Prostate gland (tissue), 2 donors: ENCODE data around the gene STAT3. TPM values are rescaled to one million over a fixed set of nuclear protein-coding genes. Genes with fewer than 3 reads are reported as not detected.

Source experiments
- DNase-seq: peaks from one replicate; pipeline ENCODE4 v3.0.0-alpha.2; 2019; ENCODE audit warnings: low spot score
- H3K27ac ChIP-seq, 2 donors: fragments of 200-600 bp; sonication (generic); 2 replicates each; pipeline ENCODE4 v1.5.1; 2017 to 2019
- H3K27me3 ChIP-seq: fragments of 200-600 bp; sonication (generic); replicated peaks from 2 replicates; pipeline ENCODE4 v1.5.1; 2019; ENCODE audit not compliant: insufficient read depth
- H3K36me3 ChIP-seq, 2 donors: fragments of 200-600 bp; sonication (generic); 1 replicate in 1 of 2; 2 replicates in 1 of 2; pipeline versions ENCODE4 v1.5.1 to v1.8.1; 2017 to 2019
- H3K4me1 ChIP-seq: fragments of 200-600 bp; sonication (generic); replicated peaks from 2 replicates; pipeline ENCODE4 v1.5.1; 2019
- H3K4me3 ChIP-seq, 2 donors: fragments of 200-600 bp; sonication (generic); 2 replicates each; pipeline ENCODE4 v1.5.1; 2017 to 2019
- H3K9me3 ChIP-seq: fragments of 200-600 bp; sonication (generic); 2 replicates; pipeline ENCODE4 v1.5.1; 2017
- CTCF ChIP-seq, 4 experiments: fragments of 200-600 bp in 2 of 4; fragments of 450-650 bp in 2 of 4; sonication (generic) in 2 of 4; IDR thresholded peaks; 1 replicate in 3 of 4; 2 replicates in 1 of 4; pipeline ENCODE4 v1.5.1; 2016 to 2019; ENCODE audit warnings: antibody characterized with exemption in 4 of 4, mild to moderate bottlenecking in 2 of 4, moderate library complexity in 2 of 4
- POLR2A ChIP-seq: fragments of 450-650 bp; IDR thresholded peaks from one replicate; pipeline ENCODE4 v1.6.1; 2016; ENCODE audit warnings: antibody characterized with exemption, mild to moderate bottlenecking
- POLR2AphosphoS5 ChIP-seq: sonication (generic); formaldehyde crosslinking; IDR thresholded peaks from one replicate; pipeline ENCODE4 v1.6.1; 2017; ENCODE audit warnings: antibody characterized with exemption
- WGBS: methylation state at CpG from one replicate; pipeline ENCODE4 v1.1.5; 2018; 5-methylcytosine and 5-hydroxymethylcytosine counted together
- intact Hi-C: fragments of 100-400 bp; cut with DNase I; formaldehyde crosslinking; loops from one replicate; pipeline ENCODE4 v1.14.2; 2022
- total RNA-seq, 2 donors: library from RNA; depleted of rRNA; stranded (reverse); fragments of >200 nt; gene quantifications; one replicate each; pipeline ENCODE4 v1.1.0, GENCODE V29; 2016

Gene STAT3
- total RNA-seq, 2 donors from 2014 or later, result 188 to 230 TPM

DNA sequence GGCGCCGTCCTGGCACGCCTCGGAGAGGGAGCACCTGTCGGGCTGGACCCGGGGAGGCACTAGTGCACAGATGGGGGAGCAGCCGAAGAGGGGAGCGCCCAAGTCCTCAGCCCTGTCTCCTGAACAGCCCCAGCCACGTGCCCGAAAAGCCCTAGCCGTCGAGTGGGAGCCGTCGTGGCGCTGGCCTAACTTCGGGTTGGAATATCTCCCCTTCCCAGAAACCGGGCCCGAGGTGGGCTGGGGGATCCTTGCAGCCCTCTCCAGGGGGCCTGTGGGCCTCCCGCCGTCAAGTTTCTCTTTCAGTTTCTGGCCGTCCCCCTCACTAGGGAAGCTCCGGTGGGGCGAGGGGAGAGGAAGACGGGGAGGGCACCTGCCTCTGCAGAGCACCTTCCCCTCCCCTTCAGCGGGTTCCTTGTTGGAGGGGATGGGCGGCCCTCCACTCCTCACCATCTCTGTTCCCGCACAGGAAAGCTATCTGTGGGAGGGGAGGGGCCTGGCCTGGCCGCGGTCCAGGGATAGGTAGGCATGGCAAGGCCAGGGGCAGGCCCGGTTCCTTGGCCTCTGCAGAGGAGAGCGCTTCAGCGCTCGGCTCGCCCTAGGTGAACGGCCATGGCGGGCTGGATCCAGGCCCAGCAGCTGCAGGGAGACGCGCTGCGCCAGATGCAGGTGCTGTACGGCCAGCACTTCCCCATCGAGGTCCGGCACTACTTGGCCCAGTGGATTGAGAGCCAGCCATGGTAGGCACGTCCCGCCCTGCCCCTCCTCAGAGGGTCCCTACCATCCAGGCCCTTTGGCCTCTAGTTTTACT, 99.2 kb downstream of the STAT3 start:
- intact Hi-C loops, result no loop called here
- DNase-seq, result no peak

GRCh38 chr17:42287977-42288802, 100.1 kb downstream of the STAT3 start, which contains the start of gene STAT5A:
Gene STAT5A (plus strand): TSS chr17:42288498. CDS start chr17:42289412, 914 bp downstream.
- Histone ChIP-seq H3K9me3 (no peaks in the 10 kb centered on the region), H3K27ac (peak within 1 kb of the TSS; percentile 73 to 84), H3K4me1 (peaks cover 3% of the 10 kb centered on the region), H3K4me3 (peak within 1 kb of the TSS; percentile 64 to 66), H3K36me3 (no peaks in the 10 kb centered on the region), H3K27me3 (no peaks in the 10 kb centered on the region)
- TF ChIP-seq POLR2A (peak; percentile 76), POLR2AphosphoS5 (peak; percentile 41), CTCF (IDR thresholded peaks at IDR 0.05) (peak in 2 of 4 experiments; percentile 14 to 26)
- WGBS, result 6% methylated on average over 82 of the region's 88 CpGs
- peak; percentile 84 for DNase-seq
- intact Hi-C loops, result no loop called here

More for the DNA sequence above, 99.2 kb downstream of the STAT3 start:
- Histone ChIP-seq H3K36me3 (no peaks in the 10 kb centered on the region), H3K27me3 (no peaks in the 10 kb centered on the region), H3K9me3 (no peaks in the 10 kb centered on the region), H3K27ac (peak overlapping the region; percentile 73 to 84), H3K4me3 (peak overlapping the region; percentile 64 to 66), H3K4me1 (peaks cover 3% of the 10 kb centered on the region)
- TF ChIP-seq POLR2AphosphoS5 (no peak), POLR2A (no peak), CTCF (IDR thresholded peaks at IDR 0.05) (no peak)
- WGBS, result 50% methylated on average over 36 of the region's 44 CpGs

GRCh38 chr17:42287305-42287976, 100.8 kb downstream of the STAT3 start:
- H3K27ac ChIP-seq, result peak overlapping the region; percentile 73 to 84
- no peaks in the 10 kb centered on the region for H3K9me3 ChIP-seq
- H3K4me1 ChIP-seq, result peaks cover 3% of the 10 kb centered on the region
- DNase-seq, result no peak
- TF ChIP-seq POLR2A, result no peak
- no peak for TF ChIP-seq CTCF (IDR thresholded peaks at IDR 0.05)
- no peak for TF ChIP-seq POLR2AphosphoS5
- H3K27me3 ChIP-seq, result no peaks in the 10 kb centered on the region
- WGBS, result 20% methylated on average over 14 of the region's 14 CpGs
- peak overlapping the region; percentile 64 to 66 for H3K4me3 ChIP-seq
- intact Hi-C loops, result no loop called here
- no peaks in the 10 kb centered on the region for H3K36me3 ChIP-seq

DNA sequence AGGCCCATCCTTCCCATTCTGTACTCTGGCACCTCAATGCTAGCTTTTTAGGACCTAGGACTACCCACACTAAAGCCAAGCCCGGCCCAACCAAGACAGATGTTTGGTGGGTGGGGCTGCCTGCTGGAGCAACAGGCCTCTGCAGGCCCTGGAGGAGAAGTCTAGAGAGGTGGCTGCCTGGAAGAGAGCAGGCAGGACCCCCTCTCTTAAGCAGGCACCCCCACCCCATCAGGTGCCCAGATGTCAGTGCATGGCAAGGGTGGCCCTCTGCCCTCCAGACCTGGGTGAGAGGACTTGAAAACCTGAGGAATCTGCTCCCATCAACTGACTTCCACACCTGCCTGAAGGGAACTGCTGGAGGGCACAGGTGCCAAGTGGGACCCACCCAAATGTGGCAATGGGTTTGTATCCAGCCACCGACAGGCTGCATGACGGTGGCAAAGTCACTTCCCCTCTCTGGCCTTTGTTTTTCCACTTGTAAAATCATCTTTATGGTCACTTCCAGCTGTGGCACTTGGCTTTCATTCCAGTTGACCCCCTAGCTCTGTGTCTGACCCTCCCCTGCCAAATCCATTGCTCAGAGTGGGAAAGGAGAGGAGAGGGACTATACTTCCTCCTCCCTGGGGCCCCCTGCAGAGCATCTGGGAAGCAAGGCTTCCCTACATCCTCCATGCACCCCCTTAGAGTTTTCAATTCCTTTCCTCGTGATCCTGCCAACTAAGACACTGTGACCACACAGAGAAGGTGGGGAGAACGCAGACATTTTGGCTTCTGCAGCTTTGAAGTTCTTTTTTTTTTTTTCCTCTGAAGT, 101.6 kb downstream of the STAT3 start:
- H3K4me1 ChIP-seq, result peaks cover 3% of the 10 kb centered on the region
- WGBS, result 39% methylated on average over 5 of the region's 5 CpGs
- no peak for DNase-seq
- H3K36me3 ChIP-seq, result no peaks in the 10 kb centered on the region
- no peak for TF ChIP-seq POLR2A
- H3K27me3 ChIP-seq, result no peaks in the 10 kb centered on the region
- peak overlapping the region; percentile 3 to 73 for H3K27ac ChIP-seq
- H3K9me3 ChIP-seq, result no peaks in the 10 kb centered on the region
- intact Hi-C loops, result no loop called here
- peak overlapping the region in 1 of 2 donors; percentile 64 for H3K4me3 ChIP-seq
